ENCODE measurements around the gene PAF1.
A peak's percentile ranks its signal among the peaks of the same experiment; 100 is the strongest.

Gene PAF1

DNA sequence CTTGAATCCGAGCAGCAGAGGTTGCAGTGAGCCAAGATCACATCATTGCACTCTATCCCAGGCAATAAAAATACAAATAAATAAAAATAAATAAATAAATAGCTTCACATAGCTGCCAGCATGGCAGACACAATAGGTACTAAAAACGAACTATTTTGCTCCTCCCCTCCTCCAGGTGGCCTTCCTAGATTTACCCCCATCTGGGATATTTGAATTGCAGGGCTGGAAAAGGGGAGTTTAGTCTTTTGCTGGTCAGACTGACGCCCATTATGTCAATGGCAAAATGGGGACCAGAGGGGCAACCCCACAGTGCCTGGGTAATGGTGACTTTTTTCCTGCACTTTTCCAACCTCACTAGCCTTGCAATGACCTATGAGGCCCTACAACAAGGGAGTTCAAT, 54.4 kb downstream of the PAF1 start:
- no peak for DNase-seq
- Histone ChIP-seq H3K36me3 (ENCODE audit: insufficient read depth, low read length) (peaks cover 24% of the 10 kb centered on the region), H3K4me3 (ENCODE audit: low read depth in 1 of 2, low read length in 2 of 2) (peak overlapping the region in 1 of 2 experiments; percentile 66; a peak in 2 of 4 replicates), H3K79me2 (ENCODE audit: insufficient read depth, low read length) (peaks cover 58% of the 10 kb centered on the region), H4K20me1 (ENCODE audit: insufficient read depth, low read length) (peaks cover 6% of the 10 kb centered on the region; the same call in 1 of the 2 replicates), H3K27ac (ENCODE audit: low read length) (peak overlapping the region; percentile 99), H3K9ac (ENCODE audit: low read depth, low read length) (peak overlapping the region; percentile 95), H3K4me1 (ENCODE audit: insufficient read depth, low read length) (peaks cover 50% of the 10 kb centered on the region), H3K9me3 (ENCODE audit: insufficient read depth, low read length, severe bottlenecking) (no peaks in the 10 kb centered on the region), H3K4me2 (ENCODE audit: insufficient read depth, low read length) (no peak overlapping the region), H3K27me3 (ENCODE audit: insufficient read depth, low read length, poor library complexity) (no peaks in the 10 kb centered on the region), H2AFZ (ENCODE audit: low read depth, low read length) (no peak overlapping the region)
- TF ChIP-seq, protein P1, sequence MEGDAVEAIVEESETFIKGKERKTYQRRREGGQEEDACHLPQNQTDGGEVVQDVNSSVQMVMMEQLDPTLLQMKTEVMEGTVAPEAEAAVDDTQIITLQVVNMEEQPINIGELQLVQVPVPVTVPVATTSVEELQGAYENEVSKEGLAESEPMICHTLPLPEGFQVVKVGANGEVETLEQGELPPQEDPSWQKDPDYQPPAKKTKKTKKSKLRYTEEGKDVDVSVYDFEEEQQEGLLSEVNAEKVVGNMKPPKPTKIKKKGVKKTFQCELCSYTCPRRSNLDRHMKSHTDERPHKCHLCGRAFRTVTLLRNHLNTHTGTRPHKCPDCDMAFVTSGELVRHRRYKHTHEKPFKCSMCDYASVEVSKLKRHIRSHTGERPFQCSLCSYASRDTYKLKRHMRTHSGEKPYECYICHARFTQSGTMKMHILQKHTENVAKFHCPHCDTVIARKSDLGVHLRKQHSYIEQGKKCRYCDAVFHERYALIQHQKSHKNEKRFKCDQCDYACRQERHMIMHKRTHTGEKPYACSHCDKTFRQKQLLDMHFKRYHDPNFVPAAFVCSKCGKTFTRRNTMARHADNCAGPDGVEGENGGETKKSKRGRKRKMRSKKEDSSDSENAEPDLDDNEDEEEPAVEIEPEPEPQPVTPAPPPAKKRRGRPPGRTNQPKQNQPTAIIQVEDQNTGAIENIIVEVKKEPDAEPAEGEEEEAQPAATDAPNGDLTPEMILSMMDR (IDR thresholded peaks at IDR 0.05; ENCODE audit: borderline replicate concordance, extremely low read depth, low read length, poor library complexity, severe bottlenecking), result no peak
- TF ChIP-seq EZH2 (IDR thresholded peaks at IDR 0.05; ENCODE audit: borderline replicate concordance, low read depth, low read length, severe bottlenecking), result no peak
- no peak for ATAC-seq (ENCODE audit: insufficient read depth, low read depth)

Data from DND-41 (cell line).